Colon (tissue), 2 donors: Measurements from ENCODE around the gene AFAP1L2.

ENCODE experiments used
- FAIRE-seq: peaks from 2 replicates; lab custom pipeline; 2012; peaks lifted over from hg19 to GRCh38; lab: Jason Lieb, UNC
- donor health status: control.
- donor health status: control.

Gene AFAP1L2

DNA sequence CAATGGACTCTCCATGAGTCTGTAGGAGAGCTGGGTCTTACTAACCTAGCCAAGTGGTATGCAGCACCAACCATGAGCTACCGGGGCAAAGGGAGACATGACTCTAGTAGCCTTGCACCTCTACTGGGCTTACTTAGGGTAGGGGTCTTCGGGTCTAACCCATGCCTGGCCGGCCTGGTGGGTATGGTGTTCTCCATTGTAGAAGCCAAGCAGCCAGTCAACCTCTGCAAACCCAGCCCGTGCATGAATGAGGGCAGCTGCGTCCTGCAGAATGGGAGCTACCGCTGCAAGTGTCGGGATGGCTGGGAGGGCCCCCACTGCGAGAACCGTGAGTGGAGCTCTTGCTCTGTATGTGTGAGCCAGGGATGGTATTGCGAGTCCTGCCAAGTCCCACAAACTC, 114.3 kb downstream of the AFAP1L2 start:
- no peak for FAIRE-seq

GRCh38 chr10:114289096-114289436, 115.2 kb downstream of the AFAP1L2 start:
- no peak for FAIRE-seq

- FAIRE-seq = no peak
Observed at GRCh38 chr10:114288424-114289095, 115.7 kb downstream of the AFAP1L2 start.

DNA sequence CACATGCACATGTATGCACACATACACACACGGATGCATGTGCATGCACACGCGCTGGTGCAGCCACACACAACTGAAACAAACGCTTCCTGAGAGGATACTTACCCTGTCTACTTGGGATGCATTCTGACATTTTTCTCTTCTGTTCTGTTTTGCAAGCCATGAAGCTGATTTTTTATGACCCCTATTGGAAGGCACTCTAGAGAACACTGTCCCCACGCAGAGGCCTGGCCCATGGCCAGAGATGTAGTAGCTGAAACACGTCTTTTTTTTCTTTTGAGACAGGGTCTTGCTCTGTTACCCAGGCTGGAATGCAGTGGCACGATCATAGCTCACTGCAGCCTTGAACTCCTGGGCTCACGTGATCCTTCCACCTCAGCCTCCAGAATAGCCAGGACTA, 117.4 kb downstream of the AFAP1L2 start:
- no peak for FAIRE-seq

DNA sequence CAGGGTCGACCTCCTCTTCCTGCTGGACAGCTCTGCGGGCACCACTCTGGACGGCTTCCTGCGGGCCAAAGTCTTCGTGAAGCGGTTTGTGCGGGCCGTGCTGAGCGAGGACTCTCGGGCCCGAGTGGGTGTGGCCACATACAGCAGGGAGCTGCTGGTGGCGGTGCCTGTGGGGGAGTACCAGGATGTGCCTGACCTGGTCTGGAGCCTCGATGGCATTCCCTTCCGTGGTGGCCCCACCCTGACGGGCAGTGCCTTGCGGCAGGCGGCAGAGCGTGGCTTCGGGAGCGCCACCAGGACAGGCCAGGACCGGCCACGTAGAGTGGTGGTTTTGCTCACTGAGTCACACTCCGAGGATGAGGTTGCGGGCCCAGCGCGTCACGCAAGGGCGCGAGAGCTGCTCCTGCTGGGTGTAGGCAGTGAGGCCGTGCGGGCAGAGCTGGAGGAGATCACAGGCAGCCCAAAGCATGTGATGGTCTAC, 118.3 kb downstream of the AFAP1L2 start:
- FAIRE-seq = no peak

GRCh38 chr10:114284346-114285071, 119.8 kb downstream of the AFAP1L2 start:
- no peak for FAIRE-seq

DNA sequence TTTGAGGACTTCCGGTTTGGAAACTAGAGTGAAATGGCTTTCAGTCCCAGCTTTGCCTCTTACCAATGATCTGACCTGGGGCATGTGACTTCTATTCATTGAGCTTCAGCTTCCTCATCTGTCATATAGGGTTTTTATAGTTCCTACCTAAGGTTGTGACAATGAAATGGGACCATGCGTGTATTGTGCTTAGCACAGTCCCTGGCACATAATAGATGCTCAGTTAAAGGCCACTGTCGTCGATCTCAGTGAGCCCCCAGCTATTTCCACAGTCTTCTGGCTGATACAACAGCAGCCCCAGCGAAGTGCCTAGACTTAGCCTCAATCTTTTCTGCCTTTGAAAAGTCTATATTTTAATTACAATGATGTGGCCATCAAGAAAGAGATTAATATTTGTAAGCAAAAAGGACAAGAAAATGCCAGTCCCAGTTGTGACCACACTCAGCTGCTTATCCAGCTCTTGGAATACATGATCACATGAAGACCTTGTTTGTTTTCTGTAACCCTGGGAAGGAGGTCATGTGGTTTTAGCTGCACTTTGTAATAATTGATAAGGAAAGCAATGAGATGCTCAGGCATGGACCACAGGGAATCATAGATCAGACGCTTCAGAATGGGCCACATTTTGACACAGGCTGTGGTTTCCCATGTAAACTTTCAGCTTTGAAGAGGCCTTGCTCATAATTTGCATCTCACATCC, 120.6 kb downstream of the AFAP1L2 start:
- no peak for FAIRE-seq

DNA sequence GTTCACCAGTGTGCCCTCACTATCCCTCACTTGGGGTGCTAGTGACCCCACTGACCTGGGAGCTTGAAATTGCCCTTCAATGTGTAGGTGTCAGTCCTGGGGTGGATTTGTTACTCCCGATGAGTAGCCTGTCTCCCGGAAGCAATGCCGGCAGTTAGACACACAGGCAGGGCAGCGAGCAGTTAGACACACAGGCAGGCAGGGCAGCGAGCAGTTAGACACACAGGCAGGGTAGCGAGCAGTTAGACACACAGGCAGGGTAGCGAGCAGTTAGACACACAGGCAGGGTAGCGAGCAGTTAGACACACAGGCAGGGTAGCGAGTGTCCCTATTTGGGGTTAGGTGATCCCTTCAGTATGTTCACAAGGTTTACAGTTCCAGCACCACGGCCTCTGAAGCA, 121.2 kb downstream of the AFAP1L2 start:
- FAIRE-seq = no peak

- no peak for FAIRE-seq
Observed at GRCh38 chr10:114282526-114282925, 121.8 kb downstream of the AFAP1L2 start.

DNA sequence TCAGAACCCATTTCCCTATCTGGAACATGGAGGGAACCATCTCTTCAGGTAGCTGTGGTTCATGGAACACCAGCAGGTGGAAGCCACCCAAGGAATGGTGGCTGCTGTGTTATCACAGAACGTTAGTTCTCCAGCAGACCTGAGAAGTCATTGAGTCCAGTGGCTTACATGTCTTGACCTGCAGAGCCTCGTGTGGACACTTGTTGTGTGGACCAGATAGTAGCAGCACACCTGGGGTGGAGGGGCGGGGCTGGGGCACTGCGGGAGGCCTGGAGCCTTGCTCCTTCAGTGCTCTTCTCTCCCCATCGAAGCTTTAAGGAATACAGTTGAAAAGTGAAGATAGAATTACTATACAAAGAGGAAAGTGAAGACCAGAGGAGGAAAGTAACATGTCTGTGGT, 122.8 kb downstream of the AFAP1L2 start:
- FAIRE-seq = no peak

- no peak for FAIRE-seq
Observed at GRCh38 chr10:114281006-114281405, 123.3 kb downstream of the AFAP1L2 start.

DNA sequence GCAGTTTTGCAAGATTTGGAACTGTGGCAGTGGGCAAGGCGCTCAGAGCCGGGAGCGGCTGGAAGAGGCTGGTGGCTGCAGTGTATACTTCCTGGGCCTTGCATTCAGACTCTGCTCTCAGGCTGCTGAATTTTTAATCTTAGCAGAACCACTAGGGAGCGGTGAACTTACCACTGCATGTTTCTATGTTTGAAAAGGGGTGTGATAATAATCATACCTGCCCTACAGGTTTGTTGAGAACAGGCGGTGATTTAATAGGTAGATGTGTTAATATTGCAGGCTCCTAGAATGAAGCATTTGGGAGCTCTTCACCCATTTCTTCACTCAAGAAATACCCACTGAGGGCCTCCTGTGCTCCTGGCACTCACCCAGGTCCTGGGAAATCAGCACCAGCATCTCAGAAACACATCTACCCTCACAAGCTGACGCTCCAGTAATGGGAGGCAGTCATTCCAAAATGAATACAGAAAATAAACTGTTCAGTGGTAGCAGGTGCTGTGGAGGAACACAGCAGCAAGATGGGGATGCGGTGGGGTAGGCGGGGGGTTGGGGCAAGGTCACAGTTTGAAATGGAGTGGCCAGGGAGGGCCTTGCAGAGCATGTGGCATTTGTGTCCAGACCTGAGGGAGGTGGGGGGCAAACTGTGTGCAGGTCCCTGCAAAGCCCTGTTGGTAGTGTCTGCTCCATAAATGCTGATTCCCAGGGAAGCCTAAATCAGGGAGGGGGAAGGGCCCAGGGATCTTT, 124.2 kb downstream of the AFAP1L2 start:
- no peak for FAIRE-seq

DNA sequence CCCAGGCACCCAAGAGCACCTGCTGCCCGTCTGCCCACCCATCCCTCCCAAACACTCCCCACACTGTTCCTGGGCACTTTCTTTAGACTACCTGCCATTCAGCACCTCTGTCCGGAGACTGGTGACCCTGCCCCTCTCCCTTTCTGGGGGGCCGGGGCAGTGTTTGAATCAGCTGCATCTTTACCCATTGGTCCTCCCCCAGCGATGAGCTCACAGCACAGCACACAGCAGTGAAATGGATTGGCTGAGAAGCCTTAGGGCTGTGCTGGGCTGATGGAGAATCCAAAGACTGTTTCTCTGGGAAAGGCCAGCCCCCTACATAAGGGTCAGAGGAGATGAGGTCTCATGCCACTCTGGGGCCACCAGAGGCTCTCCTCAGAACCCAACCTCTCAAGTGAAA, 125.0 kb downstream of the AFAP1L2 start:
- FAIRE-seq = no peak

GRCh38 chr10:114278884-114279191, 125.5 kb downstream of the AFAP1L2 start:
- no peak for FAIRE-seq

DNA sequence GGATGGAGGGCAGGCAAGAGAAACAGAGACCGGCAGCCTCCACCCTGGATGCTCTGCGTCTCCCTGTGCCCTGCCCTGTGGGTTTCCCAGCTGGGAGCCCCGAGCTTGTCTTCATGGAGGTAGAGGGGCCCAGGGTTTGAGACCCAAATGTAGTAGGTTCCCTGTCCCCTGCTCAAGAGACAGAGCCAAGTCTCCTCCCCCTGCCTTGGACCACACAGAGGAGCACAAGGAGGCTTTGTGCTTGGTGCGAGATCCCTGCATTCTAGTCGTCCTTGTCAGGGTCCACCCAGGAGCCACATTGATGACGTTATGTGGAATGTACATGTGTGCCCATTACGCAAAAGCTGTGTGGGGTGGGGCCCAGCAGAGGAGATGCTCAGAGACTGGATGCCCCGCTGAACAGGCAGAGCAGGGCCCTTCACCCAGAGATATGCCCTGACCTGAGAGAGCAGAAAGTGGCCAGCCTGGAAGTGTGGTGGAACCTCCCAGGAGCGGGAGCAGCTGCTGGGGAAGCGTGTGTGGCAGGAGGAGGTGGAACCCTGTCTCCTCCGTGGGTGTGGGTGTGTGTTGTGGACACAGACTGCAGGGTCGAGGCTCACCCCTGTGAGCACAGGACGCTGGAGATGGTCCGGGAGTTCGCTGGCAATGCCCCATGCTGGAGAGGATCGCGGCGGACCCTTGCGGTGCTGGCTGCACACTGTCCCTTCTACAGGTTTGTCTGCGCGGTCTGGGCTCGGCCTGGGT, 126.0 kb downstream of the AFAP1L2 start:
- no peak for FAIRE-seq

DNA sequence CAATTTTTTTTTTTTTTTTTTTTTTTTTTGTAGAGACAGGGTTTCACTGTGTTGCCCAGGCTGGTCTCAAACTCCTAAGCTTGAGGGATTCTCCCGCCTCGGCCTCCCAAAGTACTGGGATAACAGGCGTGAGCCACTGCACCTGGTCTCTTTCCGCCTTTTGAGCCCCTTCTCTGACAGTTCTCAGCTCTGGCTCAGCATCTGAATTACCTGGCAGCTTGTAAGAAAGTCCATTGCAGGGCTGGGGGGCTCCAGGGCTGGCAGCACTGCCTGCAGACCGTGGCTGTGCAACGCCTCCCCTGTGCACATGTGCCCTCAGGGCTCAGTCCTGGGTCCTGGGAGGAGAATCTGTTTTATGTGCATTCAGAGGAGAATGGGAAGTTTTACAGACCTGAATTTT, 127.6 kb downstream of the AFAP1L2 start:
- FAIRE-seq = no peak

GRCh38 chr10:114276066-114276465, 128.2 kb downstream of the AFAP1L2 start:
- no peak for FAIRE-seq

GRCh38 chr10:114274616-114275453, 129.5 kb downstream of the AFAP1L2 start:
- FAIRE-seq = no peak

DNA sequence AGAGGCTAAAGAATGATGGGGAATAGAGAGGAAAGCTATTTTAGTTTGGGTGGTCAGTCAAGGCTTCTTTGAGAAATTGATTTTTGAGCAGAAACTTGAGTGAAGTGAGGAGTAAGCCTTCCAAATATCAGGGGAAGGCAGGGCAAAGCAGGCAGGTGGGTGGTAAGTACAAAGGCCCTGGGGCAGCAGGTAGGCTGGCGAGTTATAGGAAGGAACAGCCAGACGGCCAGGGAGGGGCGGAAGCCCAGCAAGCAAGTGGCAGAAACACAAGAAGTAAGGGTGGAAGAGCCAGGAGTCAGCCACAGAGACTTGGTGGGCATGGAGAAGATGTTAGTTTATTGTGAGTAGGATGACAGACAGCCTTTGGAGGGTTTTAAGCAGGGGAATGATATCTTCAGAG, 130.4 kb downstream of the AFAP1L2 start:
- FAIRE-seq = no peak

DNA sequence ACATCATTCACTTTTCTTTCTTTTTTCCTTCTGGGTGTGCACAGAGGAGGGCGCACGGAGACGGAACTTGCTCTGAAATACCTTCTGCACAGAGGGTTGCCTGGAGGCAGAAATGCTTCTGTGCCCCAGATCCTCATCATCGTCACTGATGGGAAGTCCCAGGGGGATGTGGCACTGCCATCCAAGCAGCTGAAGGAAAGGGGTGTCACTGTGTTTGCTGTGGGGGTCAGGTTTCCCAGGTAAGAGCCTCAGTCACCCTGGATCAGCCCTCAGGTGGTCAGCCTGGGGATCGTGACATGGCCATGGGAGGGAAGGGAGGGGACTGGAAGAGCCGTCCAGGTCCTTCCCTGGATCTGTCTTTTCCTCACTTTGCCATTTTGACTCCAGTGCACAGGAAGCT, 131.6 kb downstream of the AFAP1L2 start:
- no peak for FAIRE-seq

DNA sequence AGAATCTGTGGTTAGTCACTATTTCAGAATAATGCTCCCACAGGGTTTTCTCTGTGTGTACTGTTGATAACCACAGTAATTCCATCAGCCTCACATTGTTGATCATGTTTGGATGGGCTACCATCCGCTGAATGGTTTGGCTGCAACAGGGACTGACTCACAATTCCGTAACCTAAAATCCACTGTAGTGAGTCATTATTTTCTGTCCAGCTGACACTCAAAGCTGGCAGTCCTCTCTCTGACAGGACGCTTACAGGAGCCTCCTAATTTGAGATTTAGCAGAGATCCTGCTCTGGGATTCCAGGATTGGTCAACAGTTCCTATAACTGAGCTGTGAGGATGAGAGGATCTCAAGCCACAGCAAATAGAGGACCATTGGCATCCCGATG, 132.5 kb downstream of the AFAP1L2 start:
- FAIRE-seq = no peak
